Uterus (tissue), 2 donors: ENCODE results near the gene KIAA0753.

Experiments
- POLR2A ChIP-seq, 2 donors: fragments of 450-650 bp; IDR thresholded peaks; one replicate each; pipeline ENCODE4 v1.6.1; 2016; ENCODE audit warnings: antibody characterized with exemption in 2 of 2, mild to moderate bottlenecking in 1 of 2, moderate library complexity in 1 of 2
- TF ChIP-seq, protein P1 (sequence below), 4 experiments: fragments of 200-600 bp in 2 of 4; fragments of 450-650 bp in 2 of 4; sonication (generic) in 2 of 4; IDR thresholded peaks; one replicate each; pipeline ENCODE4 v1.5.1; 2016 to 2019; ENCODE audit warnings: antibody characterized with exemption in 4 of 4, mild to moderate bottlenecking in 2 of 4, moderate library complexity in 1 of 4

DNA sequence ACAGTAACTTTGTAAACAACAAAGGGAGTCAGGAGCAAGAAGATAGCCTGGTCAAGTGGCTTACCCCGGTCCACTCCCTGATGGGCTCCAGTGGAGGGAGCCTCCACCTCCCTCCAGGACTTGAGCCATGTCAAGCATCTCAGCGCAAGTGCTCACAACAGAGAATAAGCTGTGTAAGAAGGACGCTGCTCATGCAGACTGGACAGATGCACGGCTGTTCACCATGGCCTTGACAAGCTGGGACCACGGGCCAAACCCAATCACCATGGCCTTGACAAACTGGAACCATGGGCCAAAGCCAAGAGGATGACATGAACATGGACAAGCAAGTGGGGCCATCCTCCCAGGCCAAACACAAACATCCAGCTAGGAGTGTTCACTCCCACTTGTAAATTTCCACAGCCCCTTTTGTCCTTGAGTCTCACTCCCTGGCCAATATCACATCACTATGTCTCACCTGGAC, 80.7 kb downstream of the KIAA0753 start:
- TF ChIP-seq, protein P1, sequence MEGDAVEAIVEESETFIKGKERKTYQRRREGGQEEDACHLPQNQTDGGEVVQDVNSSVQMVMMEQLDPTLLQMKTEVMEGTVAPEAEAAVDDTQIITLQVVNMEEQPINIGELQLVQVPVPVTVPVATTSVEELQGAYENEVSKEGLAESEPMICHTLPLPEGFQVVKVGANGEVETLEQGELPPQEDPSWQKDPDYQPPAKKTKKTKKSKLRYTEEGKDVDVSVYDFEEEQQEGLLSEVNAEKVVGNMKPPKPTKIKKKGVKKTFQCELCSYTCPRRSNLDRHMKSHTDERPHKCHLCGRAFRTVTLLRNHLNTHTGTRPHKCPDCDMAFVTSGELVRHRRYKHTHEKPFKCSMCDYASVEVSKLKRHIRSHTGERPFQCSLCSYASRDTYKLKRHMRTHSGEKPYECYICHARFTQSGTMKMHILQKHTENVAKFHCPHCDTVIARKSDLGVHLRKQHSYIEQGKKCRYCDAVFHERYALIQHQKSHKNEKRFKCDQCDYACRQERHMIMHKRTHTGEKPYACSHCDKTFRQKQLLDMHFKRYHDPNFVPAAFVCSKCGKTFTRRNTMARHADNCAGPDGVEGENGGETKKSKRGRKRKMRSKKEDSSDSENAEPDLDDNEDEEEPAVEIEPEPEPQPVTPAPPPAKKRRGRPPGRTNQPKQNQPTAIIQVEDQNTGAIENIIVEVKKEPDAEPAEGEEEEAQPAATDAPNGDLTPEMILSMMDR (IDR thresholded peaks at IDR 0.05), result no peak
- no peak for TF ChIP-seq POLR2A (IDR thresholded peaks at IDR 0.05)
